NCI-H2227 treated with DMSO at 0.1 percent for 48 hours (cell line): ENCODE measurements around the gene DYDC1.
"Not testable (repeated sequence)": the region's sequence is repeated elsewhere in the genome, so short reads cannot be mapped to it uniquely, and the experiment has no call there.

Experiments used
- DNase-seq: peaks from one replicate; lab custom pipeline; 2025; lab: John Stamatoyannopoulos, UW

The DYDC1 gene

GRCh38 chr10:80344276-80344675, 12.3 kb downstream of the DYDC1 start:
- no peak for DNase-seq

GRCh38 chr10:80333983-80334382, 22.6 kb downstream of the DYDC1 start:
- DNase-seq: no peak

GRCh38 chr10:80324891-80325364, 31.6 kb downstream of the DYDC1 start:
- DNase-seq: no peak

GRCh38 chr10:80324086-80324485, 32.5 kb downstream of the DYDC1 start:
- DNase-seq: no peak

- no peak for DNase-seq
These were observed 33.2 kb downstream of the DYDC1 start for GRCh38 chr10:80323311-80323710.

- no peak for DNase-seq
These were observed 33.8 kb downstream of the DYDC1 start for GRCh38 chr10:80322711-80323110.

GRCh38 chr10:80322158-80322557, 34.4 kb downstream of the DYDC1 start:
- DNase-seq: no peak

- DNase-seq: no peak
These were observed 35.4 kb downstream of the DYDC1 start for GRCh38 chr10:80321183-80321582.

- DNase-seq: no peak
These were observed 36.2 kb downstream of the DYDC1 start for GRCh38 chr10:80320377-80320776.

- DNase-seq: no peak
These were observed 36.7 kb downstream of the DYDC1 start for GRCh38 chr10:80319725-80320290.

GRCh38 chr10:80319318-80319717, 37.2 kb downstream of the DYDC1 start:
- DNase-seq: no peak

- DNase-seq: no peak
These were observed 37.8 kb downstream of the DYDC1 start for GRCh38 chr10:80318742-80319141.

- DNase-seq: no peak
These were observed 41.2 kb downstream of the DYDC1 start for GRCh38 chr10:80315391-80315790.

GRCh38 chr10:80313523-80313922, 43.0 kb downstream of the DYDC1 start:
- DNase-seq: no peak

GRCh38 chr10:80305989-80306388, 50.6 kb downstream of the DYDC1 start:
- not testable (repeated sequence) for DNase-seq

- no peak for DNase-seq
These were observed 59.6 kb downstream of the DYDC1 start for GRCh38 chr10:80296942-80297341.

GRCh38 chr10:80292607-80293239, 63.8 kb downstream of the DYDC1 start:
- DNase-seq: no peak

- DNase-seq: no peak
These were observed 65.9 kb downstream of the DYDC1 start for GRCh38 chr10:80290474-80291220.

- DNase-seq: peak; percentile 4
These were observed 66.9 kb downstream of the DYDC1 start, which contains the start of gene MAT1A for GRCh38 chr10:80289451-80290287. MAT1A (minus strand) TSS chr10:80289658; CDS start chr10:80289423, 235 bp downstream.

- no peak for DNase-seq
These were observed 67.7 kb downstream of the DYDC1 start for GRCh38 chr10:80288849-80289248.
